ENCODE data around the gene STYXL1. TPM values are rescaled to one million over a fixed set of nuclear protein-coding genes. Genes with fewer than 3 reads are reported as not detected.
A peak's percentile ranks its signal among the peaks of the same experiment; 100 is the strongest.

The STYXL1 gene
- total RNA-seq, 4 donors from 2014 or later = 13.6 to 20.0 (median 19.4) TPM

DNA sequence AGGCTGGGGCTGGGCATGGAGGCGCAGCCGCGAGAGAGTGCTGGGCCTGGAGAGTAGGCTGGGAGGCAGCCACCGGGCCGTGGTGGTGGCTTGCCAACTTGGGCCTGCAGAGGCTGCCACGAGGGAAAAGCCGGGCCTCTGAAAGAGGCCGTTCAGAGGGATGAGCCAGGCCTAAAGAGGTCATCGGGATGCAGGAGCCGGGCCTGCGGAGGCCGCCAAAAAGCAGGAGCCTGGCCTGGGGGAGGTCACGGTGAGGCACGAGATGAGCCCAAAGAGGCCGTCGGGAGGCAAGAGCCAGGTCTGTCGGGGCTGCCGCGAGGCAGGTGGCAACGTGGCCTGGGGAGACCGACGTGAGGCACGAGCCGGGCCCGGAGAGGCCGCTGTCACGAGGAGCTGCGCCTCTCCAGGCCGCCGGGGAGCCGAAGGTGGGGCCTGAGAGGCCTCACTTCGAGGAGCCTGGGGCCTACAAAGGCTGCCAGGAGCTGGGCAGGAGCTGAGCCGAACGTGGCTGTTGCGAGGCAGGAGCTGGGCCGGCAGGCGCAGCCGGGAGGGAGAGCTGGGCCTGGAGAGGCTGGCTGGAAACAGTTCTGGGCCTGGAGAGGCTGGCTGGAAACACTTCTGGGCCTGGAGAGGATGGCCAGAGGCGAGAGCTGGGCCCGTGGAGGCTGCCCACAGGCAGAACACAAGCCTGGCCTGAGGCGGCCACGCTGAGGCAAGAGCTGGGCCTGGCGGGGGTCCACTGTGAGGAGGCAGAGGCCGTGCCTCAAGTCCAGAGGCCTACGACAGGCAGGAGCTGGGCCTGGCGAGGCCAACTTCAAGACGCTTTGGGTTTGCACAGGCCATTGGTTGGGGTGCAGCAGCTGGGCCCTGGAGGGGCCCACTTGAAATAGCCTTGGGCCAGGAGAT is 24.7 kb upstream of the STYXL1 start:
- TF ChIP-seq, protein P1, sequence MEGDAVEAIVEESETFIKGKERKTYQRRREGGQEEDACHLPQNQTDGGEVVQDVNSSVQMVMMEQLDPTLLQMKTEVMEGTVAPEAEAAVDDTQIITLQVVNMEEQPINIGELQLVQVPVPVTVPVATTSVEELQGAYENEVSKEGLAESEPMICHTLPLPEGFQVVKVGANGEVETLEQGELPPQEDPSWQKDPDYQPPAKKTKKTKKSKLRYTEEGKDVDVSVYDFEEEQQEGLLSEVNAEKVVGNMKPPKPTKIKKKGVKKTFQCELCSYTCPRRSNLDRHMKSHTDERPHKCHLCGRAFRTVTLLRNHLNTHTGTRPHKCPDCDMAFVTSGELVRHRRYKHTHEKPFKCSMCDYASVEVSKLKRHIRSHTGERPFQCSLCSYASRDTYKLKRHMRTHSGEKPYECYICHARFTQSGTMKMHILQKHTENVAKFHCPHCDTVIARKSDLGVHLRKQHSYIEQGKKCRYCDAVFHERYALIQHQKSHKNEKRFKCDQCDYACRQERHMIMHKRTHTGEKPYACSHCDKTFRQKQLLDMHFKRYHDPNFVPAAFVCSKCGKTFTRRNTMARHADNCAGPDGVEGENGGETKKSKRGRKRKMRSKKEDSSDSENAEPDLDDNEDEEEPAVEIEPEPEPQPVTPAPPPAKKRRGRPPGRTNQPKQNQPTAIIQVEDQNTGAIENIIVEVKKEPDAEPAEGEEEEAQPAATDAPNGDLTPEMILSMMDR (IDR thresholded peaks at IDR 0.05) = no peak
- DNase-seq (ENCODE audit: low spot score) (no peak), ATAC-seq (ENCODE audit: low FRiP score) (no peak)

DNA sequence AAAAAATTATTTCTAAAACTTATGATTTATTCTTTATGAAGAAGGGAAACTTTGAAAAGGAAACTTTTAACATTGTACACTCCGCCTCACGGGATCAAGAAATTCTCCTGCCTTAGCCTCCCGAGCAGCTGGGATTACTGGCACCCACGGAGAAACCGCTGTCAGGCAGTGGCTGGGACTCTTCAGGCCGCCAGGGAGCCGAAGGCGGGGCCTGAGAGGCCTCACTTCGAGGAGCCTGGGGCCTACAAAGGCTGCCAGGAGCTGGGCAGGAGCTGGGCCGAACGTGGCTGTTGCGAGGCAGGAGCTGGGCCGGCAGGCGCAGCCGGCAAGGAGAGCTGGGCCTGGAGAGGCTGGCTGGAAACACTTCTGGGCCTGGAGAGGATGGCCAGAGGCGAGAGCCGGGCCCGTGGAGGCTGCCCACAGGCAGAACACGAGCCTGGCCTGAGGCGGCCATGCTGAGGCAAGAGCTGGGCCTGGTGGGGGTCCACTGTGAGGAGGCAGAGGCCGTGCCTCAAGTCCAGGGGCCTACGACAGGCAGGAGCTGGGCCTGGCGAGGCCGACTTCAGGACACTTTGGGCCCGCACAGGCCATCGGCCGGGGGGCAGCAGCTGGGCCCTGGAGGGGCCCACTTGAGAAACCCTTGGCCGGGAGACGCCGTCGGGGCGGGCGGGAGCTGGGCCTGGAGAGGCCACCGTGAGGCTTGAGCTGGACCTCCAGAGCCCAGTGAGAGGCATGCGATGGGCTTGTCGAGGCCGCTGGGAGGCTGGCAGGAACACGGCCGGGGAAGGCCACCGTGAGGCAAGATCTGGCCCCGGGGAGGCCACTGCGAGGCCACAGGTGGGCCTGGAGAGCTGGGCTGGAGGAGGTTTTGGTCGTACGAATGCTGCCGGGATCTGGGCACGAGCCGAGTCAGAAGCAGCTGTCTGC is 23.8 kb upstream of the STYXL1 start:
- no peak for ATAC-seq (ENCODE audit: low FRiP score)
- TF ChIP-seq, protein P1 (IDR thresholded peaks at IDR 0.05) = no peak
- DNase-seq (ENCODE audit: low spot score) = no peak

DNA sequence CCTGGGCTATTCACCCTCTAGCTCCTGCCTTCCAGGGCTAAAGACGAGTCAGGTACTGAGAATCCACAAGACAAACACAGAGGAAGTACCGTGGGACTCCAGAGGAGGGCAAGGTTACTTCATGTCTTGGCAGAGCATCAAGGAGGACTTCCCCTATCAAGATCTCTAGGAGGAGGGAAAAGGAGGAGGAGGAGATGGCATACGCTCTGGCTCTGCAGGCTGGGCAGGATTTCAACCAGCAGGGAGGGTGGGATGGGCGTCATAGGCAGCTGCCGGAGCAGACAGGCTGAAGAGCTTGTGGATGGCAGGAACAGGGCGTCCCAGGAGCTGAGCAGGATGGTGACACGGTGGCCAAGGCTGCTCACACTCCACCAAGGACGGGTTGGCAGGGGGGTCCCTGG is 21.4 kb upstream of the STYXL1 start:
- DNase-seq (ENCODE audit: low spot score) (no peak), ATAC-seq (ENCODE audit: low FRiP score) (peak; percentile 82)
- TF ChIP-seq, protein P1 (IDR thresholded peaks at IDR 0.05) = no peak

DNA sequence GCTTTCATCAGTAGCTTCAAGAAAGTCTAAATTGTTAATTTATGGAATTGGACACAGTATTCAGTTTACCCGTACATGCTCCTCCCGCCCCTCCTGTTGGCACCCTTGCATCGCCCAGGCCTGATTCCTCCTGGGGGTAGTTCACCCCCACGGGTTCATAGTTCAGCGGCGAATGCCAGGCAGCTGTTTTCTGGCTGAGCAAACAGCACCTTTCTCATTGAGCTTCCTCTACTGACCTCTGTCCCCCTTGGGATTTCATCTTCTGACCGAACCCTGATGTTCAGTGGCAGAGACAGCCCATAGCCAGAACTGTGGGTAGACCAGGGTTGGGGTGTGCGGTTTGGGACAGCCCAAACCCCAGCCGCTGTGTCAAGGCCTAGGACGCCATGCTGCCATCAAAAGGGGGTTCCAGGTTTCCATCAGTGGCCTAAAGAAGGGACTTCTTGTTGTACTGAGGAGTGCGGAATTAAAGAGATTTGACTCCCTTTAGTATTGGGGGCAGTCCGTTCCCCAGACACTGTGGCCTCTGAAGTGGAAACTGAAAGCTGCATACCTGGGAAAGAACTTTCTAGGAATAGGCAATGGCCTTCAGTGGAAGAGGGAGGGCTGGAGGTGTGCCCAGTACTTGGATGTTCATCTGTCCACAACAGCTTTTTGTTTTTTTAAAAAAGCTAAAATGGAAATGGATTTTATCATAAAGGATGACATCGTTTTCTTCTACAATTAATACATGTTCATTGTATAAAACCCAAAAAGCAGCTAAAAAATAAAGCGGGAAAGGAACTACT is 19.1 kb upstream of the STYXL1 start:
- TF ChIP-seq, protein P1 (IDR thresholded peaks at IDR 0.05) = no peak
- ATAC-seq (ENCODE audit: low FRiP score) (no peak), DNase-seq (ENCODE audit: low spot score) (no peak)

DNA sequence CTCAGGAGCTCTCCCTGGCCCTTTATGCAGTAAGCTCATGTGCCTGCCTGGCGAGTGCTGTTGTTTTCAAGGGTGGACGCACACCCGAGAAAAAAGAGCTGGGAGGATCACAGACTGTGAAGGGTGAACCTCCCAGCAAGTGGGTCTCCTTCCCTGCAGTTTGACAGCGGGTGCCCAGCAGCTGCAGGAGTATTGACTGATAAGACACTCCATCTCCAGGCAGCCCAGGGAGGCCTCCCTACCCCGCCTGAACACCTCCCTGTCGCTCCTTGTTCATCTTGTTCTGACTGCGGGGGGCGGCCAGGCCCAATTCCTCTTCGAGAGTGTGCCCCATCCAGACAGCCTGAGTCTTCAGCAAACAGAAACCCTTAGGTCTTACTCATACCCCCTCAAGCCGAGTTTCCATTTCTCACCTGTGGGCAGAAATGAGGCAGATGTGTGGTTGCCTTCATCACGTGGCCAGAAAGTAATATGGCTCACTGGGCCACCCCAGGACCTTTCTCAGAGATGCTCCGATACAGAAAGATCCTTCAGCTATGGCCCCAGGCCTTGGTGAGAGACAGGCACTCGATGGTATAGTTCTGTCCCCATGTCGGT is 17.3 kb upstream of the STYXL1 start:
- no peak for ATAC-seq (ENCODE audit: low FRiP score)
- TF ChIP-seq, protein P1 (IDR thresholded peaks at IDR 0.05) = no peak
- no peak for DNase-seq (ENCODE audit: low spot score)

Measured in omental fat pad (tissue), 4 donors.